ENCODE data around the gene PDZD4. TPM values are rescaled to one million over a fixed set of nuclear protein-coding genes. Genes with fewer than 3 reads are reported as not detected.

Gene PDZD4
- total and polyA plus RNA-seq, 9 of the 15 experiments (the other 6 are each of a cell fraction or from before 2014, with no cell fraction given): 0.05 to 0.38 (median 0.07) TPM; not detected in 5

DNA sequence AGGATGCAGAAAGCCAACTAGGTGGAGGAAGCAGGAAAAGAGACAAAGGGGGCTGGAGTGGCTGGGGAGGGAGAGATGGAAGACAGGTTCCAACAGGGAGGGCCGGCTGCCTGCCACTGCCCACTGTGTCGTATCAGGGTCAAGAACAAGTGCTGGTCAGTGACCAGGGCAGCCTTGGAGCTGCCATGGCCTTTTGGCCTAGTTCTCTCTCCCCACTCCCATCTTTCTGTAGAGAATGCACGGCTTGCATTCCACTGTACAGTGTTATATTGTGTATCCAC lies 43.7 kb upstream of the PDZD4 start (continued):
- TF ChIP-seq, protein P1, sequence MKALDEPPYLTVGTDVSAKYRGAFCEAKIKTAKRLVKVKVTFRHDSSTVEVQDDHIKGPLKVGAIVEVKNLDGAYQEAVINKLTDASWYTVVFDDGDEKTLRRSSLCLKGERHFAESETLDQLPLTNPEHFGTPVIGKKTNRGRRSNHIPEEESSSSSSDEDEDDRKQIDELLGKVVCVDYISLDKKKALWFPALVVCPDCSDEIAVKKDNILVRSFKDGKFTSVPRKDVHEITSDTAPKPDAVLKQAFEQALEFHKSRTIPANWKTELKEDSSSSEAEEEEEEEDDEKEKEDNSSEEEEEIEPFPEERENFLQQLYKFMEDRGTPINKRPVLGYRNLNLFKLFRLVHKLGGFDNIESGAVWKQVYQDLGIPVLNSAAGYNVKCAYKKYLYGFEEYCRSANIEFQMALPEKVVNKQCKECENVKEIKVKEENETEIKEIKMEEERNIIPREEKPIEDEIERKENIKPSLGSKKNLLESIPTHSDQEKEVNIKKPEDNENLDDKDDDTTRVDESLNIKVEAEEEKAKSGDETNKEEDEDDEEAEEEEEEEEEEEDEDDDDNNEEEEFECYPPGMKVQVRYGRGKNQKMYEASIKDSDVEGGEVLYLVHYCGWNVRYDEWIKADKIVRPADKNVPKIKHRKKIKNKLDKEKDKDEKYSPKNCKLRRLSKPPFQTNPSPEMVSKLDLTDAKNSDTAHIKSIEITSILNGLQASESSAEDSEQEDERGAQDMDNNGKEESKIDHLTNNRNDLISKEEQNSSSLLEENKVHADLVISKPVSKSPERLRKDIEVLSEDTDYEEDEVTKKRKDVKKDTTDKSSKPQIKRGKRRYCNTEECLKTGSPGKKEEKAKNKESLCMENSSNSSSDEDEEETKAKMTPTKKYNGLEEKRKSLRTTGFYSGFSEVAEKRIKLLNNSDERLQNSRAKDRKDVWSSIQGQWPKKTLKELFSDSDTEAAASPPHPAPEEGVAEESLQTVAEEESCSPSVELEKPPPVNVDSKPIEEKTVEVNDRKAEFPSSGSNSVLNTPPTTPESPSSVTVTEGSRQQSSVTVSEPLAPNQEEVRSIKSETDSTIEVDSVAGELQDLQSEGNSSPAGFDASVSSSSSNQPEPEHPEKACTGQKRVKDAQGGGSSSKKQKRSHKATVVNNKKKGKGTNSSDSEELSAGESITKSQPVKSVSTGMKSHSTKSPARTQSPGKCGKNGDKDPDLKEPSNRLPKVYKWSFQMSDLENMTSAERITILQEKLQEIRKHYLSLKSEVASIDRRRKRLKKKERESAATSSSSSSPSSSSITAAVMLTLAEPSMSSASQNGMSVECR (CRISPR knock-in tag; IDR thresholded peaks at IDR 0.05): no peak
- TF ChIP-seq POU5F1 (IDR thresholded peaks at IDR 0.05; ENCODE audit: borderline replicate concordance, low read depth, low read length, partially characterized antibody): no peak

DNA sequence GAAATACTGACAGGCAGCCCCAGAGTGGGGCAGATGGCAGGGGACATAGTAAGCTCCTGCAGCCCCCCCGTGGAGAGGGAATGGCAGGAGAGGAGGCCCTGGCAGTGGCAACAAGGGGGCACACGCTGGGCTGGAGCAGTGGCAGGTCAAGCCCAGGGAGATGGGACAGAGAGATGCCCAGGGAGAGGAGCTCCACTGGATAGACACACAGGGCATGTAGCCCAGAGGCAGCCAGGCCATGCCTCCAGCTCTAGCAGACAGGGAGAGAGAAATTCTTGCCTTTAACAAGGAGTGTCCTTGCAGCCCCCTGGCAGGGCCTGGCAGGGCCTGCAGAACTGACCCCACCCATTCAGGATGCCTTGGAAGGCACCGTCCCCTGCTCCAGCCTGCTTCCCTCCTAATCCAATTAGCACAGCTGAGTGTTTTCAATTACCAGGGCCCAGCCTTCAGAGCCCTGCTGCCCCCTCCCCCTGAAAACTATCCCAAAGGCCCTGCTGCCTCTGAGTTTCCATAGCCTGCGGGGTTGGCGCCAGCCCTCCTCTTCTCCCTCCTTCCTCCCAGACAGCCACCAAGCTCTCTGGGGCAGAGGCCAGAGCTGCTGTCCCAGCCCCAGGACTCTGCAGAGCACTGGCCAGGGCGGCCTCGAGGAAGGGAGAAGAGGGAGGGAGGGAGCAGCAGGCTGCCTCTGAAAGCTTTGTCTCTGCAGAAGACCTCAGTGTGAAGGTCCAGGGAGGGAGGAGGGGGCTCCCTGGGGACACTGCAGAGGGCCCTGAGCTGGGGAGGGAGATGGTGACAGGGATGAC lies 43.1 kb upstream of the PDZD4 start:
- intact Hi-C loops (cut with micrococcal nuclease): no loop called here
- ChIA-PET CTCF (ENCODE audit: low intra/inter-chr PET ratio) (no interaction called here), POLR2A (interaction anchor here (0.9 kb wide), 1 partner anchor 19 kb away, joined by 4 read pairs; no protein-coding TSS in a partner anchor)
- FAIRE-seq (no peak), DNase-seq (ENCODE audit: extremely low read depth in 1 of 4, low spot score in 3 of 4) (no peak), ATAC-seq (no peak)
- Histone ChIP-seq H3K9me1 (ENCODE audit: control insufficient read depth, insufficient read depth, low read length) (no peaks in the 10 kb centered on the region), H3K4me2 (ENCODE audit: insufficient read depth, low read length) (no peak overlapping the region), H3K9me3 (replicated peaks; ENCODE audit: control insufficient read depth, insufficient read depth, low read depth, low read length) (no peaks in the 10 kb centered on the region), H3K4me1 (replicated peaks in 1 of 2; ENCODE audit: control insufficient read depth in 2 of 2, insufficient read depth in 2 of 2, low read length in 2 of 2) (peaks cover 0 to 19% of the 10 kb centered on the region in 2 experiments; a peak in 2 of 5 replicates), H3K4me3 (no peak overlapping the region), H3K79me2 (ENCODE audit: control insufficient read depth, insufficient read depth, low read length) (no peaks in the 10 kb centered on the region), H3K27me3 (ENCODE audit: control insufficient read depth in 2 of 2, insufficient read depth in 2 of 2, low read length in 2 of 2) (peaks cover 3 to 52% of the 10 kb centered on the region in 2 experiments; a peak in 3 of 5 replicates), H4K20me1 (replicated peaks; ENCODE audit: control insufficient read depth, insufficient read depth, low read length) (0 out of 2 replicates have a peak, but pooled peaks cover 15% of the 10 kb centered on the region), H3K27ac (ENCODE audit: extremely low read depth, low read depth, low read length) (no peak overlapping the region), H3K9ac (ENCODE audit: insufficient read depth in 1 of 2, low read depth in 2 of 2, low read length in 2 of 2) (no peak overlapping the region), H2AFZ (ENCODE audit: low read depth, low read length) (no peak overlapping the region), H3K36me3 (ENCODE audit: control insufficient read depth, insufficient read depth, low read length) (no peaks in the 10 kb centered on the region)
- in situ Hi-C loops (cut with MboI): no loop called here
- no TSS peak for BruUV-seq (replicated peaks)
- WGBS (ENCODE audit: insufficient coverage, low coverage, missing lambda C conversion rate): 0% methylated on average over 3 of the region's 7 CpGs
- TF ChIP-seq, protein P2, sequence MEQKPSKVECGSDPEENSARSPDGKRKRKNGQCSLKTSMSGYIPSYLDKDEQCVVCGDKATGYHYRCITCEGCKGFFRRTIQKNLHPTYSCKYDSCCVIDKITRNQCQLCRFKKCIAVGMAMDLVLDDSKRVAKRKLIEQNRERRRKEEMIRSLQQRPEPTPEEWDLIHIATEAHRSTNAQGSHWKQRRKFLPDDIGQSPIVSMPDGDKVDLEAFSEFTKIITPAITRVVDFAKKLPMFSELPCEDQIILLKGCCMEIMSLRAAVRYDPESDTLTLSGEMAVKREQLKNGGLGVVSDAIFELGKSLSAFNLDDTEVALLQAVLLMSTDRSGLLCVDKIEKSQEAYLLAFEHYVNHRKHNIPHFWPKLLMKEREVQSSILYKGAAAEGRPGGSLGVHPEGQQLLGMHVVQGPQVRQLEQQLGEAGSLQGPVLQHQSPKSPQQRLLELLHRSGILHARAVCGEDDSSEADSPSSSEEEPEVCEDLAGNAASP (IDR thresholded peaks at IDR 0.05): no peak
- TF ChIP-seq ZBED1 (IDR thresholded peaks at IDR 0.05) (no peak), SNIP1 (IDR thresholded peaks at IDR 0.05; ENCODE audit: low read depth) (no peak), GTF2F1 (IDR thresholded peaks at IDR 0.05; ENCODE audit: low read depth, low read length) (no peak), SIX5 (IDR thresholded peaks at IDR 0.05; ENCODE audit: borderline replicate concordance in 1 of 2, insufficient read depth in 1 of 2, low read depth in 1 of 2, low read length in 2 of 2) (no peak), SIN3B (IDR thresholded peaks at IDR 0.05; ENCODE audit: low read depth) (no peak), NFIC (IDR thresholded peaks at IDR 0.05) (no peak)
- TF ChIP-seq, protein P3, sequence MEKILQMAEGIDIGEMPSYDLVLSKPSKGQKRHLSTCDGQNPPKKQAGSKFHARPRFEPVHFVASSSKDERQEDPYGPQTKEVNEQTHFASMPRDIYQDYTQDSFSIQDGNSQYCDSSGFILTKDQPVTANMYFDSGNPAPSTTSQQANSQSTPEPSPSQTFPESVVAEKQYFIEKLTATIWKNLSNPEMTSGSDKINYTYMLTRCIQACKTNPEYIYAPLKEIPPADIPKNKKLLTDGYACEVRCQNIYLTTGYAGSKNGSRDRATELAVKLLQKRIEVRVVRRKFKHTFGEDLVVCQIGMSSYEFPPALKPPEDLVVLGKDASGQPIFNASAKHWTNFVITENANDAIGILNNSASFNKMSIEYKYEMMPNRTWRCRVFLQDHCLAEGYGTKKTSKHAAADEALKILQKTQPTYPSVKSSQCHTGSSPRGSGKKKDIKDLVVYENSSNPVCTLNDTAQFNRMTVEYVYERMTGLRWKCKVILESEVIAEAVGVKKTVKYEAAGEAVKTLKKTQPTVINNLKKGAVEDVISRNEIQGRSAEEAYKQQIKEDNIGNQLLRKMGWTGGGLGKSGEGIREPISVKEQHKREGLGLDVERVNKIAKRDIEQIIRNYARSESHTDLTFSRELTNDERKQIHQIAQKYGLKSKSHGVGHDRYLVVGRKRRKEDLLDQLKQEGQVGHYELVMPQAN (IDR thresholded peaks at IDR 0.05; ENCODE audit: borderline replicate concordance): no peak

Measured in K562 (cell line).